DOHH2 (cell line): ENCODE measurements around the gene SPOCK3.

Source experiments
- H3F3A ChIP-seq: fragments of 200-600 bp; sonication (generic), shearing (Covaris generic); 2 replicates; pipeline ENCODE4 v1.6.0; 2016; ENCODE audit warnings: antibody characterized with exemption, mild to moderate bottlenecking; ENCODE audit not compliant: control insufficient read depth, insufficient read depth
- H3K27ac ChIP-seq: fragments of 200-600 bp; sonication (generic); 2 replicates; pipeline ENCODE4 v1.5.1; 2014; ENCODE audit warnings: low read depth, mild to moderate bottlenecking, low read length, moderate library complexity
- H3K27me3 ChIP-seq: fragments of 200-600 bp; sonication (generic); 2 replicates; pipeline ENCODE4 v1.6.1; 2014; ENCODE audit warnings: mild to moderate bottlenecking, low read length, mixed read lengths; ENCODE audit not compliant: control insufficient read depth
- H3K36me3 ChIP-seq: fragments of 200-600 bp; sonication (generic); 2 replicates; pipeline ENCODE4 v1.6.1; 2014; ENCODE audit warnings: mild to moderate bottlenecking, low read length, moderate library complexity, mixed read lengths; ENCODE audit not compliant: control insufficient read depth
- H3K4me1 ChIP-seq: fragments of 200-600 bp; sonication (generic); 2 replicates; pipeline ENCODE4 v1.6.1; 2014; ENCODE audit warnings: mild to moderate bottlenecking, low read length, mixed read lengths; ENCODE audit not compliant: control insufficient read depth
- H3K4me2 ChIP-seq: fragments of 200-600 bp; sonication (generic); 2 replicates; pipeline ENCODE4 v1.6.0; 2014; ENCODE audit warnings: mild to moderate bottlenecking, low read length, moderate library complexity
- H3K4me3 ChIP-seq: fragments of 200-600 bp; sonication (generic); 2 replicates; pipeline ENCODE4 v1.5.1; 2014; ENCODE audit warnings: mild to moderate bottlenecking, low read length, mixed read lengths
- H3K79me2 ChIP-seq: fragments of 200-600 bp; sonication (generic); 2 replicates; pipeline ENCODE4 v1.6.1; 2014; ENCODE audit warnings: mild to moderate bottlenecking, low read length, mixed read lengths; ENCODE audit not compliant: control insufficient read depth
- H3K9me2 ChIP-seq: fragments of 200-600 bp; sonication (generic); replicated peaks from 2 replicates; pipeline ENCODE4 v1.6.1; 2014; ENCODE audit warnings: mild to moderate bottlenecking, low read length, mixed read lengths; ENCODE audit not compliant: control insufficient read depth
- H3K9me3 ChIP-seq: fragments of 200-600 bp; sonication (generic); 2 replicates; pipeline ENCODE4 v1.6.1; 2014; ENCODE audit warnings: antibody characterized with exemption, low read length, mixed read lengths; ENCODE audit not compliant: control insufficient read depth, insufficient read depth
- H4K20me1 ChIP-seq: fragments of 200-600 bp; sonication (generic); 2 replicates; pipeline ENCODE4 v1.6.0; 2014; ENCODE audit warnings: low read depth, mild to moderate bottlenecking, antibody characterized with exemption, low read length, moderate library complexity; ENCODE audit not compliant: control insufficient read depth, insufficient read depth
- CTCF ChIP-seq: fragments of 200-600 bp; sonication (generic); IDR thresholded peaks from one replicate; pipeline ENCODE4 v1.5.1; 2014; ENCODE audit warnings: antibody characterized with exemption, mild to moderate bottlenecking, low read depth, low read length; ENCODE audit not compliant: poor library complexity, severe bottlenecking
- EZH2phosphoT487 ChIP-seq: fragments of 200-600 bp; sonication (generic); IDR thresholded peaks from 2 replicates; pipeline ENCODE4 v1.6.1; 2017; ENCODE audit warnings: borderline replicate concordance, mild to moderate bottlenecking, antibody characterized with exemption, low read length, moderate library complexity, mixed read lengths

Gene SPOCK3

GRCh38 chr4:167233685-167234315 is 494 bp downstream of the SPOCK3 start:
- no peaks in the 10 kb centered on the region; the same call in 1 of the 2 replicates for H3K27me3 ChIP-seq
- no peak overlapping the region for H3K4me2 ChIP-seq
- TF ChIP-seq CTCF (no peak), EZH2phosphoT487 (no peak)
- no peaks in the 10 kb centered on the region for H3K4me1 ChIP-seq
- H3F3A ChIP-seq: no peaks in the 10 kb centered on the region
- no peak overlapping the region for H3K27ac ChIP-seq
- no peaks in the 10 kb centered on the region for H3K79me2 ChIP-seq
- no peaks in the 10 kb centered on the region for H3K9me3 ChIP-seq
- H3K4me3 ChIP-seq: no peak overlapping the region
- H3K9me2 ChIP-seq: no peaks in the 10 kb centered on the region
- H3K36me3 ChIP-seq: no peaks in the 10 kb centered on the region
- H4K20me1 ChIP-seq: no peaks in the 10 kb centered on the region

- no peaks in the 10 kb centered on the region; the same call in 1 of the 2 replicates for H3K27me3 ChIP-seq
- H3K9me2 ChIP-seq: no peaks in the 10 kb centered on the region
- H4K20me1 ChIP-seq: no peaks in the 10 kb centered on the region
- H3F3A ChIP-seq: no peaks in the 10 kb centered on the region
- H3K4me1 ChIP-seq: no peaks in the 10 kb centered on the region
- TF ChIP-seq EZH2phosphoT487 (no peak), CTCF (no peak)
- H3K27ac ChIP-seq: no peak overlapping the region
- H3K36me3 ChIP-seq: no peaks in the 10 kb centered on the region
- no peaks in the 10 kb centered on the region for H3K79me2 ChIP-seq
- no peaks in the 10 kb centered on the region for H3K9me3 ChIP-seq
- H3K4me3 ChIP-seq: no peak overlapping the region
- H3K4me2 ChIP-seq: no peak overlapping the region
Measured at GRCh38 chr4:167232805-167233684, 1.2 kb downstream of the SPOCK3 start.

- Histone ChIP-seq H3K4me3 (no peak overlapping the region), H3K79me2 (no peaks in the 10 kb centered on the region), H3K27ac (no peak overlapping the region), H3K9me3 (no peaks in the 10 kb centered on the region), H3K9me2 (no peaks in the 10 kb centered on the region), H3F3A (no peaks in the 10 kb centered on the region), H4K20me1 (no peaks in the 10 kb centered on the region), H3K4me1 (no peaks in the 10 kb centered on the region), H3K36me3 (no peaks in the 10 kb centered on the region), H3K27me3 (no peaks in the 10 kb centered on the region; the same call in 1 of the 2 replicates), H3K4me2 (no peak overlapping the region)
- no peak for TF ChIP-seq EZH2phosphoT487
- TF ChIP-seq CTCF: no peak
Measured at GRCh38 chr4:167230744-167231143, 3.5 kb downstream of the SPOCK3 start.
